Mammary epithelial cell (primary cell): Measurements from ENCODE around the gene PSMC3IP.

ENCODE experiments used
- EZH2 ChIP-seq: IDR thresholded peaks from 2 replicates; pipeline ENCODE4 v1.6.1; 2012; ENCODE audit warnings: low read length, inconsistent platforms, borderline replicate concordance
- TF ChIP-seq, protein P1 (sequence below), 2 donors: IDR thresholded peaks in 1 of 2; conservative IDR thresholded peaks in 1 of 2; 2 replicates each; pipeline ENCODE4 v1.5.1; 2011 to 2012; ENCODE audit warnings: inconsistent platforms in 2 of 2, low read length in 2 of 2, mild to moderate bottlenecking in 2 of 2, control low read depth in 1 of 2, low read depth in 1 of 2; ENCODE audit not compliant: insufficient read depth in 1 of 2; ENCODE audit errors: extremely low read depth in 1 of 2

DNA sequence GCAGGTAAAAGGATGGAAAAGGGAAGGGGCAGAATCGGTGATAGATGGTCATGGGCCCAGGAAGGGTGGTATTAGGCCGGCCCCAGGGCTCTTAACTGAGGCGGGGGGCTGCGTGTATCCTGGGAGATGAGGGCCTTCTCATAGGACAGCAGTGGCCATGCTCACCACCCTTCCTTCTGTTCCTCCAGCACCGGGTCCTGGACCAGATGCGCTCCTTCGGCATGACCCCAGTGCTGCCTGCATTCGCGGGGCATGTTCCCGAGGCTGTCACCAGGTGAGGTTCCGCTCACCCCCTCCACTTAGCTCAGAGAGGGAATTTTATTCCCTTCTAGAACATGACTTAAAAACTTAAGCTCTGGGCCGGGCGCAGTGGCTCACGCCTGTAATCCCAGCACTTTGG, 39.0 kb downstream of the PSMC3IP start:
- no peak for TF ChIP-seq EZH2
- TF ChIP-seq, protein P1, sequence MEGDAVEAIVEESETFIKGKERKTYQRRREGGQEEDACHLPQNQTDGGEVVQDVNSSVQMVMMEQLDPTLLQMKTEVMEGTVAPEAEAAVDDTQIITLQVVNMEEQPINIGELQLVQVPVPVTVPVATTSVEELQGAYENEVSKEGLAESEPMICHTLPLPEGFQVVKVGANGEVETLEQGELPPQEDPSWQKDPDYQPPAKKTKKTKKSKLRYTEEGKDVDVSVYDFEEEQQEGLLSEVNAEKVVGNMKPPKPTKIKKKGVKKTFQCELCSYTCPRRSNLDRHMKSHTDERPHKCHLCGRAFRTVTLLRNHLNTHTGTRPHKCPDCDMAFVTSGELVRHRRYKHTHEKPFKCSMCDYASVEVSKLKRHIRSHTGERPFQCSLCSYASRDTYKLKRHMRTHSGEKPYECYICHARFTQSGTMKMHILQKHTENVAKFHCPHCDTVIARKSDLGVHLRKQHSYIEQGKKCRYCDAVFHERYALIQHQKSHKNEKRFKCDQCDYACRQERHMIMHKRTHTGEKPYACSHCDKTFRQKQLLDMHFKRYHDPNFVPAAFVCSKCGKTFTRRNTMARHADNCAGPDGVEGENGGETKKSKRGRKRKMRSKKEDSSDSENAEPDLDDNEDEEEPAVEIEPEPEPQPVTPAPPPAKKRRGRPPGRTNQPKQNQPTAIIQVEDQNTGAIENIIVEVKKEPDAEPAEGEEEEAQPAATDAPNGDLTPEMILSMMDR (conservative IDR thresholded peaks at IDR 0.05 in 1 of 2, IDR thresholded peaks at IDR 0.05 in 1 of 2; ENCODE audit: extremely low read depth in 1 of 2, insufficient read depth in 1 of 2, low read depth in 1 of 2, low read length in 2 of 2) = no peak
